PFSK-1 (cell line): Measurements from ENCODE around the gene DPF1.

Experiments used
- FOXP2 ChIP-seq: optimal IDR thresholded peaks from 2 replicates; pipeline ENCODE3; 2011; ENCODE audit warnings: borderline replicate concordance, control low read depth, inconsistent platforms; ENCODE audit not compliant: insufficient read depth; ENCODE audit errors: extremely low read length, extremely low read depth
- POLR2AphosphoS5 ChIP-seq: IDR thresholded peaks from 2 replicates; pipeline ENCODE4 v1.6.1; 2012; ENCODE audit warnings: low read depth, mild to moderate bottlenecking, control low read depth, low read length, moderate library complexity
- SIN3A ChIP-seq: IDR thresholded peaks from 2 replicates; pipeline ENCODE4 v1.6.1; 2012; ENCODE audit warnings: mild to moderate bottlenecking, low read length, moderate library complexity, borderline replicate concordance; ENCODE audit not compliant: insufficient read depth
- TAF1 ChIP-seq: IDR thresholded peaks from 2 replicates; pipeline ENCODE4 v1.6.1; 2012; ENCODE audit warnings: low read length, control low read depth, borderline replicate concordance; ENCODE audit not compliant: insufficient read depth
- TF ChIP-seq, protein P1 (sequence below), 2 experiments: IDR thresholded peaks; 2 replicates each; pipeline versions ENCODE4 v1.6.1 to v1.8.0; 2011 to 2012; ENCODE audit warnings: low read depth in 2 of 2, low read length in 2 of 2, control low read depth in 1 of 2, inconsistent platforms in 1 of 2, mild to moderate bottlenecking in 1 of 2, moderate library complexity in 1 of 2; ENCODE audit not compliant: insufficient read depth in 1 of 2

Gene DPF1

DNA sequence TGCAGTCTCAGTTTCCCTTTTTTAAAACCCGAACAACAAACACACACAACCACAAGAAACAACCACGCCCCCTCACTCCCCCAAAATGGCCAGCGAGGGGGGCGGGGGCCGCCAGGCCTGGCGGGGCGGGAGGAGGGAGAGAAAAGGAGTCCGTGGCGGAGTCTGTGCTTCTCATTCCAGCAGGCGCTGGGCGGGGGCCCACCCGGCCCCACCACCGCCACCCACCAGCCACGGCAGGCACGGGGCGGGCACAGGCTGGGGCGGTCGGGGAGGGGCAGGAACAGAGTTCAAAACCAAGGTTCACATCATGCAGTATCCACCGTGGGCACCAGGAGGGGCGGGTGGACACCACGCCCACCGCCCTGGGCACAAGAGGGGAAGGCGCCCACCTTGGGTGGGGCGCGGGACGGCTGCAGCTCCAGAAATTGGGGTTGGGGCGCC, 12.9 kb downstream of the DPF1 start:
- TF ChIP-seq TAF1 (no peak), POLR2AphosphoS5 (no peak), FOXP2 (no peak), SIN3A (no peak)
- TF ChIP-seq, protein P1, sequence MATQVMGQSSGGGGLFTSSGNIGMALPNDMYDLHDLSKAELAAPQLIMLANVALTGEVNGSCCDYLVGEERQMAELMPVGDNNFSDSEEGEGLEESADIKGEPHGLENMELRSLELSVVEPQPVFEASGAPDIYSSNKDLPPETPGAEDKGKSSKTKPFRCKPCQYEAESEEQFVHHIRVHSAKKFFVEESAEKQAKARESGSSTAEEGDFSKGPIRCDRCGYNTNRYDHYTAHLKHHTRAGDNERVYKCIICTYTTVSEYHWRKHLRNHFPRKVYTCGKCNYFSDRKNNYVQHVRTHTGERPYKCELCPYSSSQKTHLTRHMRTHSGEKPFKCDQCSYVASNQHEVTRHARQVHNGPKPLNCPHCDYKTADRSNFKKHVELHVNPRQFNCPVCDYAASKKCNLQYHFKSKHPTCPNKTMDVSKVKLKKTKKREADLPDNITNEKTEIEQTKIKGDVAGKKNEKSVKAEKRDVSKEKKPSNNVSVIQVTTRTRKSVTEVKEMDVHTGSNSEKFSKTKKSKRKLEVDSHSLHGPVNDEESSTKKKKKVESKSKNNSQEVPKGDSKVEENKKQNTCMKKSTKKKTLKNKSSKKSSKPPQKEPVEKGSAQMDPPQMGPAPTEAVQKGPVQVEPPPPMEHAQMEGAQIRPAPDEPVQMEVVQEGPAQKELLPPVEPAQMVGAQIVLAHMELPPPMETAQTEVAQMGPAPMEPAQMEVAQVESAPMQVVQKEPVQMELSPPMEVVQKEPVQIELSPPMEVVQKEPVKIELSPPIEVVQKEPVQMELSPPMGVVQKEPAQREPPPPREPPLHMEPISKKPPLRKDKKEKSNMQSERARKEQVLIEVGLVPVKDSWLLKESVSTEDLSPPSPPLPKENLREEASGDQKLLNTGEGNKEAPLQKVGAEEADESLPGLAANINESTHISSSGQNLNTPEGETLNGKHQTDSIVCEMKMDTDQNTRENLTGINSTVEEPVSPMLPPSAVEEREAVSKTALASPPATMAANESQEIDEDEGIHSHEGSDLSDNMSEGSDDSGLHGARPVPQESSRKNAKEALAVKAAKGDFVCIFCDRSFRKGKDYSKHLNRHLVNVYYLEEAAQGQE (IDR thresholded peaks at IDR 0.05; ENCODE audit: insufficient read depth in 1 of 2, low read depth in 2 of 2, low read length in 2 of 2): no peak

GRCh38 chr19:38210458-38210987, 13.5 kb downstream of the DPF1 start:
- TF ChIP-seq, protein P1 (IDR thresholded peaks at IDR 0.05; ENCODE audit: insufficient read depth in 1 of 2, low read depth in 2 of 2, low read length in 2 of 2): no peak
- TF ChIP-seq FOXP2: no peak
- TF ChIP-seq SIN3A: no peak
- TF ChIP-seq POLR2AphosphoS5: no peak
- TF ChIP-seq TAF1: no peak

- TF ChIP-seq, protein P1 (IDR thresholded peaks at IDR 0.05; ENCODE audit: insufficient read depth in 1 of 2, low read depth in 2 of 2, low read length in 2 of 2): no peak
- TF ChIP-seq TAF1 (no peak), FOXP2 (no peak), POLR2AphosphoS5 (no peak), SIN3A (no peak)
These were observed 14.2 kb downstream of the DPF1 start for GRCh38 chr19:38209671-38210457.

GRCh38 chr19:38209152-38209551, 14.9 kb downstream of the DPF1 start:
- TF ChIP-seq SIN3A (no peak), TAF1 (no peak), POLR2AphosphoS5 (no peak), FOXP2 (no peak)
- TF ChIP-seq, protein P1 (IDR thresholded peaks at IDR 0.05; ENCODE audit: insufficient read depth in 1 of 2, low read depth in 2 of 2, low read length in 2 of 2): no peak
